OCI-LY7 (cell line): ENCODE results near the gene C16orf74.

Experiments
- CTCF ChIP-seq: fragments of 200-600 bp; sonication (generic); conservative IDR thresholded peaks from 2 replicates; pipeline ENCODE4 v1.5.1; 2014; ENCODE audit warnings: mild to moderate bottlenecking, antibody characterized with exemption, low read length, moderate library complexity, mixed read lengths
- EZH2phosphoT487 ChIP-seq: fragments of 200-600 bp; sonication (generic); IDR thresholded peaks from 2 replicates; pipeline ENCODE4 v1.6.1; 2018; ENCODE audit warnings: low read depth, borderline replicate concordance, mild to moderate bottlenecking, mixed run types, antibody characterized with exemption, low read length, moderate library complexity, mixed read lengths

- TF ChIP-seq CTCF (no peak), EZH2phosphoT487 (no peak)
These were observed 17.6 kb downstream of the C16orf74 start for GRCh38 chr16:85733155-85733838.
